CD14-positive monocyte (primary cell): Measurements from ENCODE around the gene POLA1. TPM values are rescaled to one million over a fixed set of nuclear protein-coding genes. Genes with fewer than 3 reads are reported as not detected.

Experiments
- DNase-seq, 3 donors: peaks; one replicate each; pipeline ENCODE4 v3.0.0-alpha.2; 2011 to 2022
- H2AFZ ChIP-seq: 2 replicates; pipeline ENCODE4 v1.6.0; 2012; ENCODE audit warnings: mild to moderate bottlenecking, low read depth, low read length, inconsistent platforms; ENCODE audit not compliant: insufficient read depth, poor library complexity, severe bottlenecking
- H3K27ac ChIP-seq, 2 donors: 1 replicate in 1 of 2; 2 replicates in 1 of 2; pipeline ENCODE4 v1.5.1; 2012 to 2013; ENCODE audit warnings: low read length in 2 of 2, control low read depth in 1 of 2, inconsistent platforms in 1 of 2, low read depth in 1 of 2, mild to moderate bottlenecking in 1 of 2
- H3K27me3 ChIP-seq, 2 donors: one replicate each; pipeline versions ENCODE4 v1.6.0 to v1.6.1; 2011 to 2013; ENCODE audit warnings: low read length in 2 of 2; ENCODE audit not compliant: control insufficient read depth in 2 of 2, insufficient read depth in 2 of 2
- H3K36me3 ChIP-seq, 2 donors: replicated peaks in 1 of 2; 1 replicate in 1 of 2; 2 replicates in 1 of 2; pipeline versions ENCODE4 v1.5.1 to v1.6.1; 2012 to 2013; ENCODE audit warnings: low read length in 2 of 2, control low read depth in 1 of 2, inconsistent platforms in 1 of 2, mild to moderate bottlenecking in 1 of 2; ENCODE audit not compliant: insufficient read depth in 2 of 2, control insufficient read depth in 1 of 2
- H3K4me1 ChIP-seq, 2 donors: 1 replicate in 1 of 2; 2 replicates in 1 of 2; pipeline versions ENCODE4 v1.5.1 to v1.6.1; 2012 to 2013; ENCODE audit warnings: low read length in 2 of 2, control low read depth in 1 of 2, inconsistent platforms in 1 of 2, mild to moderate bottlenecking in 1 of 2, moderate library complexity in 1 of 2; ENCODE audit not compliant: insufficient read depth in 2 of 2, control insufficient read depth in 1 of 2
- H3K4me2 ChIP-seq: replicated peaks from 2 replicates; pipeline ENCODE3; 2012; ENCODE audit warnings: low read length, moderate library complexity, mild to moderate bottlenecking; ENCODE audit not compliant: poor library complexity, severe bottlenecking; ENCODE audit errors: extremely low read depth
- H3K4me3 ChIP-seq, 3 experiments: fragments of 200-600 bp in 1 of 3; sonication (generic) in 1 of 3; replicated peaks in 1 of 3; 1 replicate in 2 of 3; 2 replicates in 1 of 3; pipeline ENCODE4 v1.5.1; 2011 to 2013; ENCODE audit warnings: low read length in 3 of 3, mild to moderate bottlenecking in 3 of 3, control low read depth in 2 of 3, low read depth in 2 of 3, inconsistent platforms in 1 of 3, moderate library complexity in 1 of 3
- H3K79me2 ChIP-seq: 2 replicates; pipeline ENCODE4 v1.6.0; 2012; ENCODE audit warnings: mild to moderate bottlenecking, control low read depth, inconsistent platforms, low read length, moderate library complexity; ENCODE audit not compliant: insufficient read depth
- H3K9ac ChIP-seq: 2 replicates; pipeline ENCODE4 v1.6.0; 2017; ENCODE audit warnings: low read length, mild to moderate bottlenecking; ENCODE audit not compliant: insufficient read depth, poor library complexity, severe bottlenecking
- H3K9me3 ChIP-seq, 2 donors: replicated peaks in 1 of 2; 1 replicate in 1 of 2; 2 replicates in 1 of 2; pipeline versions ENCODE4 v1.5.1 to v1.6.1; 2012 to 2013; ENCODE audit warnings: low read length in 2 of 2, control low read depth in 1 of 2; ENCODE audit not compliant: control insufficient read depth in 1 of 2, insufficient read depth in 1 of 2
- H4K20me1 ChIP-seq: 2 replicates; pipeline ENCODE4 v1.6.0; 2012; ENCODE audit warnings: mild to moderate bottlenecking, low read length, control low read depth, moderate library complexity; ENCODE audit not compliant: insufficient read depth
- H3K27ac Mint-ChIP-seq, 7 donors: one replicate each; pipeline ENCODE4 v1.8.0; 2020; ENCODE audit warnings: mild to moderate bottlenecking in 7 of 7, mixed read lengths in 7 of 7, moderate library complexity in 6 of 7, inconsistent platforms in 2 of 7
- H3K27me3 Mint-ChIP-seq, 3 donors: one replicate each; pipeline ENCODE4 v1.8.0; 2021 to 2022; ENCODE audit warnings: low read depth in 3 of 3, mild to moderate bottlenecking in 3 of 3, mixed read lengths in 3 of 3, moderate library complexity in 3 of 3, inconsistent platforms in 1 of 3
- H3K36me3 Mint-ChIP-seq, 2 donors: one replicate each; pipeline ENCODE4 v1.8.0; 2020; ENCODE audit warnings: mixed read lengths in 2 of 2, inconsistent platforms in 1 of 2, mild to moderate bottlenecking in 1 of 2
- H3K4me1 Mint-ChIP-seq: one replicate; pipeline ENCODE4 v1.8.0; 2020; ENCODE audit warnings: mild to moderate bottlenecking, mixed read lengths
- H3K4me3 Mint-ChIP-seq, 2 donors: one replicate each; pipeline ENCODE4 v1.8.0; 2020; ENCODE audit warnings: mild to moderate bottlenecking in 2 of 2, mixed read lengths in 2 of 2, moderate library complexity in 1 of 2
- H3K9me3 Mint-ChIP-seq, 7 donors: one replicate each; pipeline ENCODE4 v1.8.0; 2020 to 2022; ENCODE audit warnings: mixed read lengths in 7 of 7, mild to moderate bottlenecking in 6 of 7, moderate library complexity in 6 of 7, inconsistent platforms in 2 of 7
- WGBS: methylation state at CpG from one replicate; pipeline ENCODE4 v1.1.5; 2013; ENCODE audit warnings: missing lambda C conversion rate; ENCODE audit not compliant: insufficient coverage; 5-methylcytosine and 5-hydroxymethylcytosine counted together
- intact Hi-C, 2 donors: fragments of 100-400 bp; cut with micrococcal nuclease; formaldehyde crosslinking; loops; one replicate each; pipeline versions ENCODE4 v1.15.0 to v1.15.1; 2023
- polyA plus RNA-seq, 3 donors: library from polyadenylated mRNA; depleted of rRNA in 1 of 3; unstranded in 2 of 3; stranded (reverse) in 1 of 3; fragments of 300-500 nt in 2 of 3; fragments of >200 nt in 1 of 3; fragmentation: Illumina TruSeq in 2 of 3; gene quantifications; 1 replicate in 2 of 3; 2 replicates in 1 of 3; pipeline ENCODE4 v1.2.3, GENCODE V29; 2012 to 2021
- TF ChIP-seq, protein P1 (sequence below): fragments of 200-600 bp; IDR thresholded peaks from one replicate; pipeline ENCODE4 v1.8.0; 2022; ENCODE audit warnings: antibody characterized with exemption, mild to moderate bottlenecking

POLA1 gene
- polyA plus RNA-seq, 3 donors, result 1.2 to 1.4 (median 1.3) TPM

DNA sequence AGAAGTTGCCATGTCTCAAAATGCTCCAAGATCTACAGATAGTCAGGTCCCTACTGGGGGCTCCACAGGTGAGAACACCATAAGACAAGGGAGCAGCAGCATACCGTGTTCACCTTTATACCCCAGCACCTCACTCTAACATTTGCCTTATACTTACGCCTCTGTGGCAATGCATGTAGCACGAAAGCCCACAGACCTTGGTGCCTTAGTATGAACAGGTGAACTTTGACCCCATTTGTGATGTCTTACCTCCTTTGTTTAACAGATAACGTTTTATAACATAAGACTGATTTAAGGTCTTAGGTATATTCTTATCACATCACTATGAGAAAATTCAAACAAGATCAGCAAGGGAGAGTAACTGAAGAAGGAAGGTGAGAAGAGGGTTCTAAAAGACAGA, 193.2 kb downstream of the POLA1 start:
- no peak for DNase-seq
- intact Hi-C loops, result no loop called here
- Mint-ChIP-seq H3K27ac (no peak overlapping the region), H3K36me3 (peaks cover 9 to 19% of the 10 kb centered on the region in 2 donors), H3K4me3 (no peak overlapping the region), H3K27me3 (no peaks in the 10 kb centered on the region), H3K9me3 (peaks cover 0 to 2% (median 0%) of the 10 kb centered on the region in 7 donors), H3K4me1 (no peaks in the 10 kb centered on the region)
- no peaks in the 10 kb centered on the region for H4K20me1 ChIP-seq
- no peaks in the 10 kb centered on the region for H3K9me3 ChIP-seq
- no CpG with 5 or more reads among the region's 4 CpGs for WGBS
- no peak overlapping the region for H3K9ac ChIP-seq
- H3K27ac ChIP-seq, result no peak overlapping the region
- H3K4me3 ChIP-seq, result no peak overlapping the region
- no peak overlapping the region for H2AFZ ChIP-seq
- no peak overlapping the region for H3K4me2 ChIP-seq
- no peaks in the 10 kb centered on the region for H3K79me2 ChIP-seq
- TF ChIP-seq, protein P1, sequence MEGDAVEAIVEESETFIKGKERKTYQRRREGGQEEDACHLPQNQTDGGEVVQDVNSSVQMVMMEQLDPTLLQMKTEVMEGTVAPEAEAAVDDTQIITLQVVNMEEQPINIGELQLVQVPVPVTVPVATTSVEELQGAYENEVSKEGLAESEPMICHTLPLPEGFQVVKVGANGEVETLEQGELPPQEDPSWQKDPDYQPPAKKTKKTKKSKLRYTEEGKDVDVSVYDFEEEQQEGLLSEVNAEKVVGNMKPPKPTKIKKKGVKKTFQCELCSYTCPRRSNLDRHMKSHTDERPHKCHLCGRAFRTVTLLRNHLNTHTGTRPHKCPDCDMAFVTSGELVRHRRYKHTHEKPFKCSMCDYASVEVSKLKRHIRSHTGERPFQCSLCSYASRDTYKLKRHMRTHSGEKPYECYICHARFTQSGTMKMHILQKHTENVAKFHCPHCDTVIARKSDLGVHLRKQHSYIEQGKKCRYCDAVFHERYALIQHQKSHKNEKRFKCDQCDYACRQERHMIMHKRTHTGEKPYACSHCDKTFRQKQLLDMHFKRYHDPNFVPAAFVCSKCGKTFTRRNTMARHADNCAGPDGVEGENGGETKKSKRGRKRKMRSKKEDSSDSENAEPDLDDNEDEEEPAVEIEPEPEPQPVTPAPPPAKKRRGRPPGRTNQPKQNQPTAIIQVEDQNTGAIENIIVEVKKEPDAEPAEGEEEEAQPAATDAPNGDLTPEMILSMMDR, result no peak
- H3K27me3 ChIP-seq, result no peaks in the 10 kb centered on the region
- no peaks in the 10 kb centered on the region for H3K4me1 ChIP-seq
- H3K36me3 ChIP-seq, result no peaks in the 10 kb centered on the region

DNA sequence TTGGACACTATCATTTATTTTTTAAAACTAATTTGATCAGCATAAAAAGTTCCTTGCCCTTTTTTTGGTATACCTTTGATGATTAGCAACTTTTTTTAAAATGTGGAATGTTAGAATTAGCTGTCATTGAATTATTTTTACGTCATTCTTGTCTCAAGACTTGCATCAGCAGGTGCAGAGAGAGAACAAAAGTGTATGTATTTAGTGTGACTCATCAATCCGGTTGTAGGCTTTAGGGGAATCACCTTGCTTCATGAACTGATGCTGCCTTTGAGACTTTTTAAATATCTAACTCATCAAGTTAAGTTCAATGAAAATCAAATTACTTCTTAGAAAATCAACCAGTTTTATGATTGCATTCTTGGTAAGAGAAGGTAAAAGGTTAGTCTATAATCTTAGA, 197.0 kb downstream of the POLA1 start:
- Mint-ChIP-seq H3K36me3 (peaks cover 9 to 18% of the 10 kb centered on the region in 2 donors), H3K27ac (no peak overlapping the region), H3K27me3 (no peaks in the 10 kb centered on the region), H3K4me1 (no peaks in the 10 kb centered on the region), H3K4me3 (no peak overlapping the region), H3K9me3 (peaks cover 0 to 2% (median 0%) of the 10 kb centered on the region in 7 donors)
- Histone ChIP-seq H3K4me1 (no peaks in the 10 kb centered on the region), H3K9me3 (no peaks in the 10 kb centered on the region), H3K27me3 (no peaks in the 10 kb centered on the region), H3K9ac (no peak overlapping the region), H3K36me3 (no peaks in the 10 kb centered on the region), H3K79me2 (no peaks in the 10 kb centered on the region), H3K4me3 (no peak overlapping the region), H3K27ac (no peak overlapping the region), H3K4me2 (no peak overlapping the region), H2AFZ (no peak overlapping the region), H4K20me1 (no peaks in the 10 kb centered on the region)
- no peak for DNase-seq
- intact Hi-C loops, result no loop called here
- TF ChIP-seq, protein P1, result no peak
- no CpG with 5 or more reads among the region's 2 CpGs for WGBS
